Muscle of leg (tissue), 11 donors: ENCODE data around the gene DBR1. TPM values are rescaled to one million over a fixed set of nuclear protein-coding genes. Genes with fewer than 3 reads are reported as not detected.
"Not testable (repeated sequence)": the region's sequence is repeated elsewhere in the genome, so short reads cannot be mapped to it uniquely, and the experiment has no call there.

ENCODE experiments used
- DNase-seq: peaks from one replicate; pipeline ENCODE4 v3.0.0; 2013
- H3K27ac ChIP-seq: one replicate; pipeline ENCODE4 v1.5.1; 2013; ENCODE audit warnings: mild to moderate bottlenecking, low read length, control low read depth
- H3K27me3 ChIP-seq: one replicate; pipeline ENCODE4 v1.6.1; 2013; ENCODE audit warnings: low read length; ENCODE audit not compliant: control insufficient read depth, insufficient read depth
- H3K36me3 ChIP-seq: one replicate; pipeline ENCODE4 v1.6.1; 2013; ENCODE audit warnings: low read length; ENCODE audit not compliant: control insufficient read depth, insufficient read depth
- H3K4me1 ChIP-seq: one replicate; pipeline ENCODE4 v1.6.1; 2013; ENCODE audit warnings: low read length; ENCODE audit not compliant: control insufficient read depth, insufficient read depth
- H3K4me3 ChIP-seq: one replicate; pipeline ENCODE4 v1.5.1; 2013; ENCODE audit warnings: low read length, control low read depth
- H3K9me3 ChIP-seq: replicated peaks from 2 replicates; pipeline ENCODE4 v1.6.1; 2013; ENCODE audit warnings: low read depth, low read length; ENCODE audit not compliant: control insufficient read depth
- WGBS: methylation state at CpG from one replicate; pipeline ENCODE4 v1.1.5; 2013; ENCODE audit warnings: missing lambda C conversion rate; ENCODE audit not compliant: insufficient coverage; 5-methylcytosine and 5-hydroxymethylcytosine counted together
- polyA plus RNA-seq, 8 donors: library from polyadenylated mRNA; unstranded; fragments of 120-200 nt; gene quantifications; one replicate each; pipeline versions ENCODE4 v1.2.1 to v1.2.3, GENCODE V29; 2013; ENCODE audit warnings: inconsistent platforms in 1 of 8, low replicate concordance in 1 of 8; ENCODE audit not compliant: insufficient read length in 8 of 8, insufficient read depth in 1 of 8
- total RNA-seq: library from RNA; stranded (reverse); fragments of 120-200 nt; gene quantifications from one replicate; pipeline ENCODE4 v1.2.4, GENCODE V29; 2013

DBR1 gene
- total and polyA plus RNA-seq, 9 donors = 8.7 to 12.0 (median 9.5) TPM

DNA sequence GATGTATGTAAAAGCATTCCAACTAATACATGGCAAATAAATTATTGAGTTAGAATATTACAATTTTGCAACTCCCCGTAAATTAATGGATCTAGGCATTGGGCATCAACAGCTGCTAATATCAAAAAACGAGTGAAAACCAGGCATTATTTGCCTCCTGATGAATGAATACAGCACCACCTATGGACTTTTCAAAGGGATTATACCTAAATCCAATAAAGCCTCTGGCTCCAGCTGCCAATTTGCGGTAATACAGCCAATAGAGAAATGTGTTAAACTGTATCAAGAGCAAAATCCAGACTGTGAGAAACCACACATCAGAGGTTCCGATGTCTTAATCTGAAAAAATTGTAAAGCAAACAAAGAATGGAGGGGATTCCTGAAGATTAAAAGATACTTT is 26.2 kb downstream of the DBR1 start:
- H3K4me3 ChIP-seq = no peak overlapping the region
- 80% methylated on average over 1 of the region's 4 CpGs for WGBS
- no peaks in the 10 kb centered on the region for H3K36me3 ChIP-seq
- no peak for DNase-seq
- H3K4me1 ChIP-seq = no peaks in the 10 kb centered on the region
- H3K9me3 ChIP-seq = no peaks in the 10 kb centered on the region
- H3K27me3 ChIP-seq = no peaks in the 10 kb centered on the region
- no peak overlapping the region for H3K27ac ChIP-seq

DNA sequence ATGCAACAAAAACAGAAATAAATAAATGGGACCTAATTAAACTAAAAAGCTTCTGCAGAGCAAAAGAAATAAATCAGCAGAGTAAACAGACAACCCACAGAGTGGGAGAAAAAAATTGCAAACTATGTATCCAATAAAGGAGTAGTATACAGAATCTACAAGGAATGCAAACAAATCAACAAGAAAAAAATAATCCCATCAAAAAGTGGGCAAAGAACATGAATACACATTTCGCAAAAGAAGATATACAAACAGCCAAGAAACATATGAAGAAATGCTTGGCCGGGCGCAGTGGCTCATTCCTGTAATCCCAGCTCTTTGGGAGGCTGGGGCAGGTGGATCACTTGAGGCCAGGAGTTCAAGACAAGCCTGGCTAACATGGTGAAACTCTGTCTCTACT is 32.5 kb downstream of the DBR1 start:
- not testable (repeated sequence) for H3K27ac ChIP-seq, H3K4me3 ChIP-seq, H3K4me1 ChIP-seq, DNase-seq, H3K9me3 ChIP-seq, H3K27me3 ChIP-seq, H3K36me3 ChIP-seq
- no CpG with 5 or more reads among the region's 3 CpGs for WGBS

DNA sequence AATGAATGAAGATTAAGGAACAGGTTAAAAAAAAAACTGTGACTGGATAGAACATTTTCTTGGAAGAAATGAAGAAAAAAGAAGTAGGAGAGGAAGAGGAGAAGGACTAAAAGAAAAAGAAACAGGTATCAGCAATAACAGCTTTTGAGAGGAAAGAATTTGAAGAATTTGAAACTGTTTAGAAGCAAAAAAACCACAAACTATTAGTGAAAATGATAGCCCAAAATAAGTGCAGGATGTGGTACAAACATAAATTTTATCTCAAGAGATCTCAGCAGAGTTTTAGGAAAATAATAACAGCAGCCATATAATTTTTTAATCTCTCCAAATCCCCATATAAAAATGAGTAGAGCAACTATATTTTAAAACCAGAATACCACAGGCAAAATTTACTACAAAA is 33.8 kb downstream of the DBR1 start:
- no peak for DNase-seq
- H3K36me3 ChIP-seq = no peaks in the 10 kb centered on the region
- H3K27ac ChIP-seq = no peak overlapping the region
- no peaks in the 10 kb centered on the region for H3K9me3 ChIP-seq
- no peak overlapping the region for H3K4me3 ChIP-seq
- H3K27me3 ChIP-seq = no peaks in the 10 kb centered on the region
- no peaks in the 10 kb centered on the region for H3K4me1 ChIP-seq

DNA sequence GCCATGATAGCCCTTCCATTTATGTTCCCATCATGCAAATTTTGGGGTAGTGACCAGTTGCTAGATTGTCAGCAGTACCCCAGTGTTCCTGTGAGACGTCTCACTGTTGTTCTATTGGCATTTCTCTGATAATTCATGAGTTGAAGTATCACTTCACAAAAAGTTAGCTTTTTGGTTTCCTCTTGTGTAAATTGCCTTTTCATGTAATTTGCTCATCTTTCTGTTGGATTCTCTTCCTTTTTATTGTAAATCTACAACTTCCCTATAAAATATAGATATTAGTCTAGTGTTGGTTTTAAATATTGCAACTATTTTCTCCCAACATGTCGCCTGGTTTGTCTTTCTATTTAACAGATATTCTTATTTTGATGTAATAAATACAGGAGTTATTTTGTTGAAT is 35.0 kb downstream of the DBR1 start:
- Histone ChIP-seq H3K27ac (no peak overlapping the region), H3K9me3 (no peaks in the 10 kb centered on the region), H3K27me3 (no peaks in the 10 kb centered on the region), H3K4me1 (no peaks in the 10 kb centered on the region), H3K4me3 (no peak overlapping the region), H3K36me3 (no peaks in the 10 kb centered on the region)
- WGBS = no CpG with 5 or more reads among the region's 2 CpGs
- DNase-seq = no peak

DNA sequence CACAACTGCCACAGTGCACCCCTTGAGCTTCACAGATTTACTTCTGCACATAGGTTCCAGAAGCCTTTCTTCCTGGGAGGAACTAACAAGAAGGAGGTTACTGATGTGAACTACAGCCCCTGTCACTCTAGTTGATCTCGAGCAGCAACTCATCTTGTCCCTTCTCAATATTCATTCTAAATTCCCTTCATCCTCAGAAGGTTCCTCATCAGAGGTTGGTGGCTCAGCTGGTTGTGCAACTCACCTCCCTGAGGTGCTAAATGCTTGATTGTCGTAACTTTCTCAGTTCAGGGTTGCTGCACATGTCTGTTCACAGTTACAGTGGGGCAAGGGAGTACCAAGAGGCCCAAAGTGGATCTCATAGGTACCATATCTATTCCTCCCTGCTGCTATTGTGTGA is 36.9 kb downstream of the DBR1 start:
- no peak for DNase-seq
- H3K4me1 ChIP-seq = no peaks in the 10 kb centered on the region
- H3K27me3 ChIP-seq = no peaks in the 10 kb centered on the region
- 73% methylated on average over 2 of the region's 2 CpGs for WGBS
- no peaks in the 10 kb centered on the region for H3K36me3 ChIP-seq
- H3K4me3 ChIP-seq = no peak overlapping the region
- no peaks in the 10 kb centered on the region for H3K9me3 ChIP-seq
- H3K27ac ChIP-seq = no peak overlapping the region

DNA sequence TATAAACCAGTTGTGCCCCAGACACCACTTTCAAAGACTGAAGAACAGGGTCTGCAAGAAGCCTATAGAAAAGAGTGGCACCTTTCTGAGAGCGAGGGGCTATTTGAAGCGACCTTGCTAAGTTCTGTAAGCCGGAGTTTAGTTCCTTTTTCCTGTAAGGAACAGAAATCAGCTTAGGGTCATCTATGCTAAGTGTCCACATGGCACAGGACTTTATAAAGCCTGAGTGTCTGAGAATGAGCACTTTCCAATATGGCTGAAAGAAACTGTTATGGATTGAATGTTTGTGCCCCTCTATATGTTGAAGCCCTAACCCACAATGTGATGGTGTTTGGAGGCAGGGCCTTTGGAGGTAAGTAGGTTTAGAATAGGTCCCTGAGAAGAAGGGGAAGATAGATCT is 38.5 kb downstream of the DBR1 start:
- H3K4me3 ChIP-seq = no peak overlapping the region
- H3K9me3 ChIP-seq = no peaks in the 10 kb centered on the region
- no peak overlapping the region for H3K27ac ChIP-seq
- H3K36me3 ChIP-seq = no peaks in the 10 kb centered on the region
- H3K4me1 ChIP-seq = no peaks in the 10 kb centered on the region
- H3K27me3 ChIP-seq = no peaks in the 10 kb centered on the region
- no peak for DNase-seq
- WGBS = 83% methylated on average over 3 of the region's 3 CpGs

DNA sequence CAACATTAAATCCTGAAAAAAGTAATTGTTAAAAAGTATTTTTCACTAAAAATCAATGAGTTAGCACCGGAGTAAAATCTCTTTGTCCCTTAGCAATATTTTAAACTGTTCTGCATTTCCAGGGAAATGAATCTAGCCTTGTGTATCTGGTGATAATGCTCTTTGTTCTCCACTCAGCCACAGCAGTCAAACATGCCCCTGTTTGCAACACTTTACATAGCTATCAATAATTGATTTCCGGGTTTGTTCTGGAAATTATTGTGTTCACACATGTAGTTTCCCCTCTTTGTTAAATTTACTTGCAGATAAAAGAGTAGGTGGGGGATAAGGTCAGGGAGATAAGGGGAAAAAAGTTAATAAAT is 38.9 kb downstream of the DBR1 start:
- WGBS = no CpG with 5 or more reads among the region's 2 CpGs
- H3K36me3 ChIP-seq = no peaks in the 10 kb centered on the region
- DNase-seq = no peak
- H3K9me3 ChIP-seq = no peaks in the 10 kb centered on the region
- H3K4me1 ChIP-seq = no peaks in the 10 kb centered on the region
- H3K4me3 ChIP-seq = no peak overlapping the region
- no peaks in the 10 kb centered on the region for H3K27me3 ChIP-seq
- no peak overlapping the region for H3K27ac ChIP-seq

DNA sequence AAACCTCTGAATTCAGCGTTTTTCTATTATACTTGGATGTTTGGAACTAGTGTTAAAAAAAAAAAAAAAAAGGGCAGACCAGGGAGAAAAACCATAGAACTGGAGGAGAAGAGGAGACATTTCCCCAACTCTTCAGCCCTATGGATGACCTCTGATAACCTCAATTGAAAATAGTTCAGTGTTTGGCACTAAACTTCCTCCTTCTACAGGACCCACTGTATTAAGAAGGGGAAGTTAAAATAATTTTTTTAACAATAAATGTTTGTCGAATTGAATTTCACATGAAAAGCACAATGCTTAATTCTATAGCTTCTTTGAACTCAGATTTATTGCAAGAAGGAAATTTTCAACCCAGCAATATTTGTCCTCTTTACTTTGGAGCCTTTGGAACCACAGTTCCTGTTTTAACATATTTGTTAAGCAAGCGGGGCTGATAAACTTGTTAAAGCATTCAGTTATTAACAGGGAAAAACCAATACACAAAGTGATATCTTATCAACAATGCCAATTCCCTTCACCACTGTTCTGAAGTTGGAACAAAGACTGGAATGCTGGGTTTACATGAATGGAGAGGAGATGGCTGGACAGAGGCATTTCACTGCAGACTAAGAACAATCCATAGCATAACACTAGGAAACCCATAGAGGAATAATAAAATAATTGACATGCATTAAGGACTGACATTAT is 39.4 kb downstream of the DBR1 start:
- no CpG with 5 or more reads among the region's 3 CpGs for WGBS
- Histone ChIP-seq H3K4me3 (no peak overlapping the region), H3K36me3 (no peaks in the 10 kb centered on the region), H3K27ac (no peak overlapping the region), H3K27me3 (no peaks in the 10 kb centered on the region), H3K4me1 (no peaks in the 10 kb centered on the region), H3K9me3 (no peaks in the 10 kb centered on the region)
- DNase-seq = no peak

DNA sequence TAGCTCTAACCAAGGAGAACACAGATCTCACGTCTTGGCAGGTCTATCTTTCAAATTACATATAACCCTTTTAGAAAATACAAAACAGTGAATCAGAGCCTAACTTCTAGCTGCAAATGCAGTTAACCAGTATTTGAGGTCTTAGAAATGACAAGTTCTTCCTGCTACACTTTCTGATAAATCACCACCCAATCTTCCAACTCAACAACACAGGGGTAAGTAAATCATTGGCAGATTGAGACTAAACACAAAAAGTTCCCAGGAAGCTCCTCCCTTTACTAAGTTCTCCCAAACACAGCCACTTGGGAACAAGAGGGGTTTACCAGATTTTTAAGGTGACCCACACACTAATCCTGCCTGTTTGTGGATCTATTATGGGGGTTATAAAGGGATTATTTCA is 42.5 kb downstream of the DBR1 start, which contains the start of gene A4GNT:
TSS of gene A4GNT (minus strand) at position 152 of the 400 bp plus-strand sequence. CDS start 1,134 bp downstream, outside the sequence.
- H3K27me3 ChIP-seq = no peaks in the 10 kb centered on the region
- no peak within 1 kb of the TSS for H3K27ac ChIP-seq
- no peaks in the 10 kb centered on the region for H3K36me3 ChIP-seq
- DNase-seq = no peak
- no peaks in the 10 kb centered on the region for H3K4me1 ChIP-seq
- H3K9me3 ChIP-seq = no peaks in the 10 kb centered on the region
- H3K4me3 ChIP-seq = no peak within 1 kb of the TSS
- 57% methylated on average over 1 of the region's 1 CpG for WGBS

DNA sequence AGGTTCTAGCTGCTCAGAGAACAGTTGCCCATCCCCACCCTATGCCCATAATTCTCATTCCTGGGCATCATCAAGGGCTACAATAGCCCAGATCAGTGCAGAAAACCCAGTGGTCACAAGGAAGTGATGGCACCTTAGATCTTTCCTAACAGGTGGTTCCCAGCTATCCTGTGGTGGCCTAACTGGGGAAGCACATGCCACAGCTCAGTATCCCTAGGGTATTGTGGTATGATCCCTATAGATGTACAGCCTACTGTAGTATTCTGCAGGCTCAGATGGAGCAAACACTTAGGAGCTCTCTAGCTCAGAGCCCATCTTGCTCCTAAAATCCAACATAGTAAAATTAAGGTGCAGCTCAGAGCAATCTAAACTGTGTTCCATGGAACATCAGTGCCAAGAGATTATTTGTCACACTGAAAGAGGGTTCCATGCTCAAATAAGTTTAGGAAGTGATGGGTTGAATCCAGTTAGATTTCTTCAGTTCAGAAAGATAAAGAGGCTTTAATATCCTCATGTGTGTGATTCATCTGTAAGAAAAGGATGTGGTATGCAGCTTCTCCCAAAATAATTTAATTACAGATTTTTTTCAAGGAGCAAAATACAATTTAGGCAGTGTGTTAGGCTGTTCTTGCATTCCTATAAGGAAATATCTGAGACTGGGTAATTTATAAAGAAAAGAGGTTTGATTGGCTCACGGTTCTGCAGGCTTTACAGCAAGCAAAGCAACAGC is 46.9 kb downstream of the DBR1 start:
- peaks cover 2% of the 10 kb centered on the region for H3K9me3 ChIP-seq
- no peak overlapping the region for H3K27ac ChIP-seq
- H3K36me3 ChIP-seq = no peaks in the 10 kb centered on the region
- peaks cover 9% of the 10 kb centered on the region for H3K4me1 ChIP-seq
- WGBS = 86% methylated on average over 1 of the region's 1 CpG
- no peak for DNase-seq
- no peak overlapping the region for H3K4me3 ChIP-seq
- no peaks in the 10 kb centered on the region for H3K27me3 ChIP-seq
